NCI-H82 treated with DMSO at 0.1 percent for 48 hours (cell line): ENCODE data around the gene RPTOR.
"Not testable (repeated sequence)": the region's sequence is repeated elsewhere in the genome, so short reads cannot be mapped to it uniquely, and the experiment has no call there.

Experiments
- DNase-seq: peaks from one replicate; lab custom pipeline; 2025; ENCODE audit not compliant: unreplicated experiment; lab: John Stamatoyannopoulos, UW

Gene RPTOR

DNA sequence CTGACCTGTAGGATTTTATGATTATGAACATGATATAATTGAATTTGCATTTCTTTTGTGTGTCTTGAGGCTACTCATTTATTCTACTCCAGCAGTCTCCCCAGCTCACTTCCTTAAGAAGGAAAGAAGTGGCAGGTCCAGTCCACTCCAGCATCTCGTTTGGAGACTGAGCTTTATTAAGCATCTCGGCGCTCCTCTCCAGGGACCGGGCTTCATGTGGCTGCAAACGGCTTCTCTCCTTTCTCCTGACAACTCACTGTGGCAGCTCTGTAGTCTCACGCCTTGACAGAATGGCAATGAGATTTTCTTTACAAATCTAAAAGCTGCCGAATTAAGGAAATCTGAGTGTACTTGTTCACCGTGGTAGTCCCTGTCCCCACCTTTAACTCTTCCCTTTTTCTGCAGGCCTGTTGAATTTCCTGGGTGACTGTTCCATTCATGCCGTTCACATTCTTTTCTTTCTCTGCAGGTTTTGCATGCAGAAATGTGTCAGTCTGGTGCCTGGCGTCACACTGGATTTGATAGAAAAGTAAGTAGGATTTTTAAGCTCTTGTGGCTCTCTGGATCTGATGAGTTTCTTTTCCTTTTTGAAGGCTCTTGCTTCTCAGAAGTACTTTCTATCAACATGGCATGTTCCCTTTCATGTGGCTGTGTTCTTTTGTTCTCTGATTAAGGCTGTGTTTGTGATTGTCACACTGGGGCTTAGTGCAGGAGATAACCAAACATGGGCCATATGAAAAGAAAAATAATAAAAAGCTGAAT, 246.5 kb downstream of the RPTOR start:
- no peak for DNase-seq

DNA sequence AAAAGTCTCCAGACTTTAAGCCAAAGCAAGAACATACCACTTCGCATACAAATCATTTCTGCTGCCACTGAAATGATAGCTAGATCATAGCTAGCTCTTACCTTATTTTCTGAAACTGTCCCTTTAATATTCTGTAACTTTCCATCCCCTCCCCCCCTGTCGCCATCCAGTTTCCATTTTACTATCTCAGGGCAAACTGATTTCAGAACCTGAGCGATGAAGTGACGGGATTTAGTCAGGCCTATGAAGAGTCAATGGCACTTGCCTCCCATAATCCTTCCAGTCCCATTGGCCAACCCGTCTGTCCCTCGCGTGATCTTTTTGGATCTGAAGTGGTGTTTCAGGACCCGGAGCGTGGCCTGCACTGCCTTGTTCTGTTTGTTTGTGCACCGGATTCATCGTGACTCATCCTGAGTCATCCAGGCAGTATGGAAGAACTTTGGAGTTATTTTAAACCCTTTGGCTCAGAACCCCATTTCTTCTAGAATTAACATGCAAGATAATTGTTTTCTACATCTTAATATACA, 247.2 kb downstream of the RPTOR start:
- no peak for DNase-seq

DNA sequence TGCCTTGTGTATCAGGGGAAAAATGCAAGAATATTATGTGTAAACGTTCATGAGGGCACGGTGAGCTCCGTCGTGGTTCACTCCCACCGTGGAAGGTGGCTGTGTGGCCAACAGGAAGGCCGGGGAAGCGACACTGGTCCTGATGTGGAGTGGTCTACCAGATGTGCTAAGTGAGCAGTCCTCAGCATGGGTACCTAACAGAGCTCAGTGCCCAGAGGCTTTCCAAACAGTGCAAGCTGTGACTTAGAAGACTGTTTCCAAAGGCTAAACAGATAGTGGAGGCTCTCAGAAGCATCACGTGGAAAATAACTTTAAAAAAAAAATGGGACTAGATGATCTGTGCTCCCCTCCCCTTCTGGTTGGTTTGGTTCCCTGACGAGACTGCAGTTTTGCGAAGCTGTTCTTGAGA, 247.7 kb downstream of the RPTOR start:
- DNase-seq = no peak

DNA sequence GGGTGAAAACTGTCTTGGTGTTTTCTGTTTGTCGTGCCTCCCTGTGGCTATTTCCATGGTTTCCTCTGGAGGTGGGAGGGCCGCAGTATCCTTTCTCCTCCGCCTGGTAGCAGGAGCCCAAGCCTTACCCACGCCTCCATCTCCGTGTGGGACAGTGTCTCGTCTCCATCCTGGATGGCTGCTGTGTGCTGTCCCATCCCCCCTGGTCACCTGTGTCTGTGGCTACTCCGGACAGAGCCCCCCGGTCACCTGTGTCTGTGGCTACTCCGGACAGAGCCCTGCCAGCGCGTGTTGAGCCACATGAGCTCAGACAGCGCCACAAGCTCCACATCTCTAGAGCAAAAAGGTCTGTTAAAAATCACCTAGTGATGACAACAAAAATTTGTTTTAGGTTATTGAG, 248.8 kb downstream of the RPTOR start:
- no peak for DNase-seq

DNA sequence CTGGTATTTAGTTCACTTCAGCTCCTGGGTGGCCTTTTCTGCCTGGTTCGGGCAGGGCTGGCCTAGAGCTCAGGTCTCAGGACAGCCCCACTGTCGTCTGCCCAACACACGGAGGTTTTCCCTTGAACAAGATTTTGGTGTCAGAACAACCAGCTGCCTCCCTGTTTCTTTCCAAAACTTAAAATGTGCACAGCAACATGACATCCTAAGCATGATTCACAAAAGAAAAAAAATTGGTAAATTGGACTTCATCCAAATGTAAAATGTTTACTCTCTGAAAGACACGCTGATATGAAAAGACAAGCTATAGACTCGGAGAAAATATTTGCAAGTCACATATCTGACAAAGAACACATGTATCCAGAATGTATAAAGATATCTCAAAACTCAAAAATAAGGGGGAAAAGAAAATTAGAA, 249.2 kb downstream of the RPTOR start:
- no peak for DNase-seq

- DNase-seq = no peak
These were observed 249.8 kb downstream of the RPTOR start for GRCh38 chr17:80794281-80795089.

DNA sequence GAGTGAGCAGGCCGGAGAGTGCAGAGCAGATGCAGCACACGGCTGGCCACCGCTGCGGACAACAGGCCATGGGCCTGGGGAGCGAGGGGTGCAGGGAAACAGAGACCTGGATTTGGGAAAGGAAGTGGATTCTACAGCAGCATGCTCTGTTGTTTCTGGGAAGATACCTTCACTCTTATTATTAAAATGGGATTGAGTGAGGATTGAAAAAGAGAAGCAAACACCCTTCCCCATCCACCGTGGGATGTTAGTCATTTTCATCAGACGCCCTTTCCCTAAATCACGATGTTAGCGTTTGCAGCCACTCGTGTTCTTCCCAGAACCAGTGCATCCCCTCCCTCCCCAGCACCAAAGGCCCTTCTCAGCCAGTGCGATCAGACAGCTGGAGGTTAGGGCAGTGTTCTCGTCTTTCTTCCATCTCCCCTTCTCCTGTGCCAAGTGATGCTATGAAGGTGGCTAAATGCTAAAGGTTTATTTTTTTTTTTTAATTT, 250.5 kb downstream of the RPTOR start:
- DNase-seq = no peak

- DNase-seq = no peak
These were observed 251.1 kb downstream of the RPTOR start for GRCh38 chr17:80795754-80796153.

DNA sequence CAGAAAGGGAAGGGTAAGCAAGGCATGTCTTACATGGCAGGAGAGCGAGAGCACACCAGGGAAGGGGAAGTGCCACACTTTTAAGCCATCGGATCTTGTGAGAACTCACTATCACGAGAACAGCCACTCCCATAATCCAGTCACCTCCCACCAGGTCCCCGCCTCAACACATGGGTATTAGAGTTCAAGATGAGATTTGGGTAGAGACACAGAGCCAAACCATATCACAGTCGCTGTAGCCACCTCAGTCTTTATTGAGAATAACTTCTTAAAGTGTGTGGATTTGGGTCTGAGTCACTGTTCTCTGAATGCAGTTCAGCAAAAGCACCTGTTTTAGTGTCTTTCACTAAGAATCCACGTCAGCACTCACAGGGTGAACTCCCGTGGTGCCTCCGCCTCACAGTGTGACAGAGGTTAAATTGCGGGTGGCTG, 251.8 kb downstream of the RPTOR start:
- no peak for DNase-seq

DNA sequence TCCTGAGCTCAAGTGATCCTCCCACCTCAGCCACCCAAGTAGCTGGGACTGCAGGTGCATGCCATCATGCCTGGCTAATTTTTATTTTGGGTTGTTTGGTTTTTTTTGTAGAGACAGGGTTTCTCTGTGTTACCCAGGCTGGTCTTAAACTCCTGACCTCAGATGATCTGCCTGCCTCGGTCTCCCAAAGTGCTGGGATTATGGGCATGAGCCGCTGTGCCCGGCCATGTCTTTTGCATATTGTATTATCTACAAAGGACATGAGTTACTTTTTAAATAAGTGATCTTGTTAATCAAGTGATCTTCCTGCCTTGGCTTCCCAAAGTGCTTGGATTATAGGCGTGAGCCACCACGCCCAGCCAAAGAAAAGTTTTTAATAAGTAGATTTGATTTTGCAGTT, 252.6 kb downstream of the RPTOR start:
- DNase-seq = not testable (repeated sequence)

DNA sequence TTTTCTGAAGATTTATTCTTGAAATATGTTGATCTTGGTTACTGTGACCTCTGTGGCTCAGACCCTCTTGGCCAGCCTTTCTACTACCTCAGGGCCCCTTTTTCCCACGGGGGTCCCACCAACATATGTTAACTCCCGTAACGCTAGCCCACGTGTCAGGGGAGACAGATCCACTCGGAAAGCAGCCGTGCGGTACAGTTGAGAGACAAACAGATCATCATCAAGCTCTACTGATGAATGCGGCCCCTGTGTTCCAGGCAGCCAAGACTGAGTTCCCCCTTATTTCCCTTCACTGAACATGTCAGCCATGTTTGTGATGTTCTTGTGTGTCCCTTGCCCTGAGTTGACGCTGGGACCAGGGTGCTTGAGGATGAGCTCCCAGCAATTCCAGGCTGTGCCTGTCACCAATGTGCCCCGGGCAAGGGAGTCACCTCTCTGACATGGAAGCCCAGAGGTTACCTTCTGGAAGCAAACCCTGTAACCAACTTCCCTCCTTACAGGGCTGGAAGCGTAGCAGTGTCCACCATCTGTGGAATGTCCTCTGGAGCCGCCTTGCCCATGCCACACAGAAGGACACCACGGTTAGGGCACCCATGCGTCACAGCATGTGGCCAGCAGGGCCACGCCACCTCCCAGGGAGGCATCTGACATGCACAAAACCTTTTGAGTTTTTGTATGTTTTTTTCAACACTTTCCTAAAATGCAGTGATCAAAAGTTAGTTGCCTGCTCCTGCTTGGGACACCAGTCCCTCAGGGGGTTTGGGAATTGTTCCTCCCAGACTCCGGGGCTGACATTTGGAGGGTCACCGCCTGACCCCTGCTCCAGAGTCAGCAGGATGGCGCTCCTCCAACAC, 253.3 kb downstream of the RPTOR start:
- DNase-seq = no peak

- no peak for DNase-seq
These were observed 254.2 kb downstream of the RPTOR start for GRCh38 chr17:80798595-80799537.

DNA sequence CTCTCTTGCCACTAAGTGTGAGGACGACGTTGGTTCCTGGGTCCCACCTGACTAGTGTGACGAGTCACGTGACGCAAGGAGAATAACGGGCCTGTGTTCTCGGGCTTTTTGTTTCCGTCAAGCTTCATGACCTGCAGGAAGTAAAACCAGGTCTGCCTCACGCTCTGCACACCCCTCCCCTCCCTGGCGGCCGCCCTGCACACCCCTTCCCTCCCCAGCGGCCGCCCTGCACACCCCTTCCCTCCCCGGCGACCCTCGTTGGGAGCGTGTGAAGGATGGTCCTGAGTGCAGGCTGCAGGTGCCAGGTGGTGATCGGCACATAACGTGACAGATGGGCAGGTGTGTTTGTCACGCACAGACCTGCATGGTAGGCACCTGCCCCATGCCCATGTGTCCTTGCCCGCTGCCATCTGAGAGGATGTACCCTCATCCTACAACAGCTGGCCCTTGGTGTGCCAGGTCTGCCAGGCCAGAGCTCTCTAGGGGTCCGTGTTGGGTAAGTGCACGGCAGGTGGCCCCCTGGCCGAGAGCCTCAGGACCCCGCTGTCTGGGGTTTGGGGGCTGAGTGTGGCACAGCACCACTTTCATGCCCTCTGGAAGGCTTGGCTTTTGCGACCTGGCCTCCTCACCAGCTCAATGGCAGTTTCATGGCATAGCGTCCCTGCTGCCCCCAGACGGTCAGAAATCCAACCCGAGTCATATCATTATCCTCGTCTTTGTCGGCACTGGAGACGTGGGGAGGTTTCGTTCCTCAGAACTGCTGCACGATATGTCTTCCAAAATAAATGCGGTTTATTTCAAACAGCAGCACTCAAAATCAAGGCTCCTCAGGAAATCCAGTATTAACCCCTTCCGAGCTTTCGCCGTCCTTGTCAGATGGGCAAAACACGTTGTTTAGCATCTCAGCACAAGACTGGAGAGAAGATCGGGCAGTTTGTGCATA, 255.2 kb downstream of the RPTOR start:
- DNase-seq = no peak

DNA sequence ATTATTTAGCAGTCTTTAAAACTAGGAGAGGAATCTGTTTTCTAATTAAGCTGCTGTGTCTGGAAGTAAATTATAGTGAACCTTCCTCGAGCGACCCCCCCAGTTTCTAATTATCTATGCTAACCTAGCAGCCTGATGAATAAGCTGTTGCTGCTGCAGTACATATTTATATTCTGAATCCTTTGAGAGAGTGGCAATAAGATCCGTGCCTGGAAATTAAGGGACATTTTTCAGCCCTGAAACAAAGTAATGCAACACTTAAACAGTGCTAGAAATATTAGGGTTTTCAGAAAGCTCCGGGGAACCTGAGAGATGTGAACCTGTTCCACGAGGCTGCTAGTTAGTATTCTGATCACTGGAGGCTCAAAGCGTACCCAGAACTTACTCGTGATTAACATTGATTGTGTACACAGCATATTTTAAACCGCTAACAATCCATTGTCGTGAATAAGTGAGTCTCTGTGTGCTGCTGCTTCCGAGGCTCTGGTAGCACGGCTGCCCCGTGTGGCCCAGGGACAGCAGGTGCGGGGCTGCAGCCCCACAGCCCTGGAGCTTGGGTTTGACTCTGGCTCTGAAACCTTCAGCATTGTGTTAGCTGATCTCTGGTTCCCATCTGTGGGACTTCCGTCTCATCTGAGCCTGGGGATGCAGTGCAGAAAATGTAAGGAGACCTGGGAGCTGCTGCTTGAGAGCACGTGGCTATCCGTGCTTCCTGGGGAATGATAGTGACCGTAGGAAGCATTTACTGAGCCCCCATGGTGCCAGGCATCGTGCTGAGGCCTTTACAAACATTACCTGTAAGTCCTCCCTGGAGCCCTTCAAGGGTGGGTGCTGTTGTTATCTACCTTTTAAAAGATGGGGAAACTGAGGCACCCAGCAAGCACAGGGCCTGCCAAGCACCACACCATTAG, 256.1 kb downstream of the RPTOR start:
- DNase-seq = no peak

DNA sequence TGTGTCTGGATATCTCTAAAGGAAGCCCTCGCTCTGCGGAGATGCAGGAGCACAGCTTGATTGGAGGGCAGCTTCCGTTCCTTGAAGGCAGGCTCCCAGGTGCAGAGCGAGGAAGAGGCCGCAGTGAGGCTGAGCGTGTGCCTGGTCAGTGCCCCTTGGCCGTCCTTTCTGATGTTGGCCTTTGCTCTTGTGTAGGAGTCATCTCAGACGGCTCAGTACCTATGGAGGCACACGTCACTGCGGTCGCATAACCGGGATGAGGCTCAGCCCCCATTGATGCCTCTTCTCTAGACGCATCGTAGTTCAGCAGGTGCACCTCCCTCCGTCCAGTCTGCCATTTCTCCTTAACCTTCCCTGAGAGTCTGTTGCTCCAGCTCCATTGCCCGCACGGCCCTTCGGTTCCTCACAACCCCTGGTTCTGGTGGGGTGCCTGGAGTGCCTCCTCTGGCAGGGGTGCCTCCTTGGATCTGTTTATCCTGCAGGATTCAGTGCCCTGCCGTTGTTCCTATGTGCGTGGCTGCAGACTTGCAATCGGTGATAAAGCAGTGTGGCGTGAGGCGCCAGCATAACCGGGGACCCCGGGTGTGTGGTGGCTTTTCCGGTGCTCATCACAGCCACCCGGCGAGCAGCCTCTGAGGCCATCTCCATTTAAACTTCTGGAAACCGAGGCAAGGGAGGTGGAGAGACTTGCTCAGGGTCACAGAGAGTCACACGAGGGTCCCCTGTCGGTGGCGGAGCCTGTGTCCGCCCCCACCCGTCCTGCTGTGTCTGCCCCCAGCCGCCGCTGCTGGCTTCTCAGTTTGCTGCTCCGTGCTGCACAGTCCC, 258.2 kb downstream of the RPTOR start:
- DNase-seq = no peak

GRCh38 chr17:80803451-80804428, 259.1 kb downstream of the RPTOR start:
- DNase-seq = no peak
